Measurements from ENCODE around the gene SUSD1.

Gene SUSD1

DNA sequence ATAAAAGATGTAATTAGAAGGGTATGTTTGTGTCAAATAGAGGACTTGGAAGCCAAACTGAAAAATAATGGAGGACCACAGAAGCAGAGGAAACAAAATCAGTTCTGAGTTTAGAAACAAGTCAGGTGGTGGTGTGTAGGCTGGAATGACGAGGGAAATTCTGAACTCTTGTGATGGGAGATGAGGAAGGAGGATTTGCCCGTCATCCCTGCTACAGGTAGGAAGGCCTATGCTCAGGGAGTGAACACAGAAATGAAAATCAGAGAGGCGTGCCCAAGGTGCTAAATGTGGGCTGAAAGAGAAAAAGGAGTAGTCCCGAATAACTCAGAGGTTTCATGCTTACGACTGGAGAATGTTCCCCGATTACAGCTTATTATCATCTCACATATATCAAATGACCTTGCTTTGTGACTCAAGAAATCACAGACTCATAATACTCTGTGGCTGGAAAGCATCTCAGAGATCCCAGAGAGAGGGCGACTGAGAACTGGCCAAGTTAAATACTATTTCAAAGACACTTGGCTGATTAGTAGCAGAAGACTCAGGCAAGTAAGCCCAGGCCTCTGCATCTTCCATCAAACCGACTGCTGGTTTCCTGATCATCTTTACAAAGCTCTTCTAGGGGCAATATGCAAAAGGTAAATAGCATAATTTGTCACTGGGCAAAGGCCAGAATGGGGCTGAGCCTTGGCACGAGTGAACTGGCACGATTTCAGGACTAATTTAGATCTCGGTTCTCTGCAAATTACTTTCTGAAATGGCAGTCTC lies 126.0 kb downstream of the SUSD1 start:
- no peak overlapping the region for H3K27ac ChIP-seq (ENCODE audit: extremely low read depth, low read depth, low read length)
- ChIA-PET POLR2A (no interaction called here), CTCF (interaction anchor here (0.7 kb wide), 1 partner anchor 10 kb away, joined by 3 read pairs; no protein-coding TSS in a partner anchor)
- no peaks in the 10 kb centered on the region for H3K9me3 ChIP-seq (ENCODE audit: control insufficient read depth, insufficient read depth, low read depth, low read length)
- no peak for TF ChIP-seq ZNF768 (tag by site-specific recombination; IDR thresholded peaks at IDR 0.05)
- no peak for TF ChIP-seq MZF1 (tag by site-specific recombination; IDR thresholded peaks at IDR 0.05; ENCODE audit: borderline replicate concordance)
- no peak for TF ChIP-seq ZIC2 (tag by site-specific recombination; IDR thresholded peaks at IDR 0.05)
- no peak for TF ChIP-seq ZNF140 (tag by site-specific recombination; IDR thresholded peaks at IDR 0.05)
- TF ChIP-seq PRDM1 (tag by site-specific recombination; IDR thresholded peaks at IDR 0.05), result no peak
- no peak for TF ChIP-seq ZNF37A (tag by site-specific recombination; IDR thresholded peaks at IDR 0.05)
- TF ChIP-seq ZNF138 (tag by site-specific recombination; IDR thresholded peaks at IDR 0.05; ENCODE audit: borderline replicate concordance), result no peak
- TF ChIP-seq, protein P1, sequence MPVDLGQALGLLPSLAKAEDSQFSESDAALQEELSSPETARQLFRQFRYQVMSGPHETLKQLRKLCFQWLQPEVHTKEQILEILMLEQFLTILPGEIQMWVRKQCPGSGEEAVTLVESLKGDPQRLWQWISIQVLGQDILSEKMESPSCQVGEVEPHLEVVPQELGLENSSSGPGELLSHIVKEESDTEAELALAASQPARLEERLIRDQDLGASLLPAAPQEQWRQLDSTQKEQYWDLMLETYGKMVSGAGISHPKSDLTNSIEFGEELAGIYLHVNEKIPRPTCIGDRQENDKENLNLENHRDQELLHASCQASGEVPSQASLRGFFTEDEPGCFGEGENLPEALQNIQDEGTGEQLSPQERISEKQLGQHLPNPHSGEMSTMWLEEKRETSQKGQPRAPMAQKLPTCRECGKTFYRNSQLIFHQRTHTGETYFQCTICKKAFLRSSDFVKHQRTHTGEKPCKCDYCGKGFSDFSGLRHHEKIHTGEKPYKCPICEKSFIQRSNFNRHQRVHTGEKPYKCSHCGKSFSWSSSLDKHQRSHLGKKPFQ (tag by site-specific recombination; IDR thresholded peaks at IDR 0.05), result no peak
- no peak for TF ChIP-seq SP7 (tag by site-specific recombination; IDR thresholded peaks at IDR 0.05)
- no peak for TF ChIP-seq GLIS2 (tag by site-specific recombination; IDR thresholded peaks at IDR 0.05)
- TF ChIP-seq ZNF791 (tag by site-specific recombination; IDR thresholded peaks at IDR 0.05), result no peak
- TF ChIP-seq, protein P2, sequence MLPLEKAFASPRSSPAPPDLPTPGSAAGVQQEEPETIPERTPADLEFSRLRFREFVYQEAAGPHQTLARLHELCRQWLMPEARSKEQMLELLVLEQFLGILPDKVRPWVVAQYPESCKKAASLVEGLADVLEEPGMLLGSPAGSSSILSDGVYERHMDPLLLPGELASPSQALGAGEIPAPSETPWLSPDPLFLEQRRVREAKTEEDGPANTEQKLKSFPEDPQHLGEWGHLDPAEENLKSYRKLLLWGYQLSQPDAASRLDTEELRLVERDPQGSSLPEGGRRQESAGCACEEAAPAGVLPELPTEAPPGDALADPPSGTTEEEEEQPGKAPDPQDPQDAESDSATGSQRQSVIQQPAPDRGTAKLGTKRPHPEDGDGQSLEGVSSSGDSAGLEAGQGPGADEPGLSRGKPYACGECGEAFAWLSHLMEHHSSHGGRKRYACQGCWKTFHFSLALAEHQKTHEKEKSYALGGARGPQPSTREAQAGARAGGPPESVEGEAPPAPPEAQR (tag by site-specific recombination; IDR thresholded peaks at IDR 0.05), result no peak
- TF ChIP-seq OSR2 (tag by site-specific recombination; IDR thresholded peaks at IDR 0.05), result no peak
- no peak for TF ChIP-seq ZNF248 (tag by site-specific recombination; IDR thresholded peaks at IDR 0.05)
- no peak for TF ChIP-seq SP3 (tag by site-specific recombination; IDR thresholded peaks at IDR 0.05)
- H3K36me3 ChIP-seq (ENCODE audit: control insufficient read depth in 2 of 2, insufficient read depth in 1 of 2, low read length in 2 of 2), result peaks cover 0 to 3% of the 10 kb centered on the region in 2 experiments; a peak in 1 of 3 replicates
- no peaks in the 10 kb centered on the region for H3K4me1 ChIP-seq (ENCODE audit: control insufficient read depth, insufficient read depth, low read length)
- H3K4me3 ChIP-seq (ENCODE audit: low read depth, low read length), result no peak overlapping the region

DNA sequence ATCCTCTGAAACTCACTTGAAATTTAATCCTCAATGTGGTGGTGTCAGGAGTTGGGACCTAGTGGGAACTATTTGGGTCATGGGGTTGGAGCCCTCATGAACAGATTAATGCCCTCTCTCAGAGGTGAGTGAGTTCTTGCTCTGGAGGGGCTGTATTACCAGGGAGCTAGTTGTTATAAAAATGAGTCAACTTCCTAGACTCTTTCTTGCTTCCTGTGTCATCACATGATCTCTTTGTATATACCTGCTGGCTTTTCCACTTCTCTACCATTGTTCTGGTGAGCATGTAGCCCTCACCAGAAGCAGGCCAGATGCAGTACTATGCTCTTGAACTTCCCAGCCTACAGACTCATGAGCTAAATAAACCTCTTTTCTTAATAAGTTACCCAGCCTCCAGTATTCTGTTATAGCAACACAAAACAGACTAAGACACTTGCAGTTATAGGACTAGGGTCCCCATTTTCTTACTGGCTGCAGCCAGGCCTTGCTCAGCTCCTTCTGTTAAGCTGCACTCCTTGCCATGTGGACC lies 127.5 kb downstream of the SUSD1 start:
- no peak overlapping the region for H3K4me3 ChIP-seq (ENCODE audit: low read depth, low read length)
- CTCF ChIA-PET, result interaction anchor here (2.2 kb wide), 1 partner anchor 27 kb away, joined by 11 read pairs; no protein-coding TSS in a partner anchor
- TF ChIP-seq ZNF341 (tag by site-specific recombination; IDR thresholded peaks at IDR 0.05; ENCODE audit: low read depth) (no peak), ZNF335 (tag by site-specific recombination; conservative IDR thresholded peaks at IDR 0.05) (no peak), SETDB1 (IDR thresholded peaks at IDR 0.05; ENCODE audit: insufficient read length, low read length) (peak; percentile 31)
- no peak overlapping the region for H3K27ac ChIP-seq (ENCODE audit: extremely low read depth, low read depth, low read length)
- H3K36me3 ChIP-seq (ENCODE audit: control insufficient read depth in 2 of 2, insufficient read depth in 1 of 2, low read length in 2 of 2), result peaks cover 0 to 3% of the 10 kb centered on the region in 2 experiments; a peak in 1 of 3 replicates
- H3K4me1 ChIP-seq (ENCODE audit: control insufficient read depth, insufficient read depth, low read length), result no peaks in the 10 kb centered on the region
- no peaks in the 10 kb centered on the region for H3K9me3 ChIP-seq (ENCODE audit: control insufficient read depth, insufficient read depth, low read depth, low read length)
- POLR2A ChIA-PET, result interaction anchor here (0.6 kb wide), 1 partner anchor 11 kb away, joined by 3 read pairs; no protein-coding TSS in a partner anchor

- H3K4me3 ChIP-seq (ENCODE audit: low read depth, low read length), result no peak overlapping the region
- H3K9me3 ChIP-seq (ENCODE audit: control insufficient read depth, insufficient read depth, low read depth, low read length), result no peaks in the 10 kb centered on the region
- no peaks in the 10 kb centered on the region for H3K4me1 ChIP-seq (ENCODE audit: control insufficient read depth, insufficient read depth, low read length)
- POLR2A ChIA-PET, result interaction anchor here (0.6 kb wide), 1 partner anchor 79 kb away, joined by 3 read pairs; no protein-coding TSS in a partner anchor
- CTCF ChIA-PET, result interaction anchor here (2.2 kb wide), 1 partner anchor 28 kb away, joined by 11 read pairs; no protein-coding TSS in a partner anchor
- no peak overlapping the region for H3K27ac ChIP-seq (ENCODE audit: extremely low read depth, low read depth, low read length)
- peaks cover 0 to 6% of the 10 kb centered on the region in 2 experiments; a peak in 1 of 3 replicates for H3K36me3 ChIP-seq (ENCODE audit: control insufficient read depth in 2 of 2, insufficient read depth in 1 of 2, low read length in 2 of 2)
- no peak for TF ChIP-seq ZBTB7A (tag by site-specific recombination; IDR thresholded peaks at IDR 0.05; ENCODE audit: low read depth)
- TF ChIP-seq ZNF473 (tag by site-specific recombination; IDR thresholded peaks at IDR 0.05), result no peak
- no peak for TF ChIP-seq ZFHX2 (tag by site-specific recombination; conservative IDR thresholded peaks at IDR 0.05)
- TF ChIP-seq ZNF174 (tag by site-specific recombination; IDR thresholded peaks at IDR 0.05), result no peak
- no peak for TF ChIP-seq ZNF132 (tag by site-specific recombination; IDR thresholded peaks at IDR 0.05; ENCODE audit: borderline replicate concordance)
- TF ChIP-seq KLF10 (tag by site-specific recombination; IDR thresholded peaks at IDR 0.05), result no peak
- TF ChIP-seq ZNF549 (tag by site-specific recombination; IDR thresholded peaks at IDR 0.05), result no peak
- TF ChIP-seq ZNF558 (tag by site-specific recombination; IDR thresholded peaks at IDR 0.05), result no peak
- no peak for TF ChIP-seq ZNF114 (tag by site-specific recombination; IDR thresholded peaks at IDR 0.05)
- no peak for TF ChIP-seq ZNF837 (tag by site-specific recombination; IDR thresholded peaks at IDR 0.05)
- TF ChIP-seq ZNF2 (tag by site-specific recombination; IDR thresholded peaks at IDR 0.05), result no peak
- no peak for TF ChIP-seq GLIS2 (tag by site-specific recombination; IDR thresholded peaks at IDR 0.05)
- no peak for TF ChIP-seq ZBTB21 (tag by site-specific recombination; IDR thresholded peaks at IDR 0.05)
- TF ChIP-seq SCRT2 (tag by site-specific recombination; IDR thresholded peaks at IDR 0.05), result no peak
These were observed 128.9 kb downstream of the SUSD1 start for GRCh38 chr9:112046181-112046580.

Measured in HEK293 (cell line).